ENCODE measurements around the gene DNTT. TPM values are rescaled to one million over a fixed set of nuclear protein-coding genes. Genes with fewer than 3 reads are reported as not detected.

Gene DNTT
- total and polyA plus RNA-seq, 7 donors: not detected

GRCh38 chr10:96342402-96342801 lies 38.2 kb downstream of the DNTT start:
- Histone ChIP-seq H3K27me3 (no peaks in the 10 kb centered on the region), H3K4me3 (no peak overlapping the region), H3K36me3 (no peaks in the 10 kb centered on the region), H3K27ac (no peak overlapping the region), H3K4me1 (no peaks in the 10 kb centered on the region), H3K9me3 (peaks cover 0 to 6% (median 0%) of the 10 kb centered on the region in 4 donors)
- WGBS, 2 donors: 68 to 83% methylated on average over 4 of the region's 4 CpGs
- intact Hi-C loops (cut with DNase I): loop anchor here (5.0 kb wide), 1 partner anchor 115 kb away; no protein-coding TSS in a partner anchor
- no peak for TF ChIP-seq POLR2A (IDR thresholded peaks at IDR 0.05)
- no peak for TF ChIP-seq CTCF (IDR thresholded peaks at IDR 0.05)
- TF ChIP-seq EP300 (IDR thresholded peaks at IDR 0.05): no peak
- TF ChIP-seq POLR2AphosphoS5 (IDR thresholded peaks at IDR 0.05): no peak
- no peak for DNase-seq

GRCh38 chr10:96344178-96344577 lies 39.9 kb downstream of the DNTT start:
- Histone ChIP-seq H3K9me3 (peaks cover 0 to 6% (median 0%) of the 10 kb centered on the region in 4 donors), H3K36me3 (no peaks in the 10 kb centered on the region), H3K4me1 (no peaks in the 10 kb centered on the region), H3K27ac (no peak overlapping the region), H3K27me3 (no peaks in the 10 kb centered on the region), H3K4me3 (no peak overlapping the region)
- no peak for DNase-seq
- intact Hi-C loops (cut with DNase I): loop anchor here (5.0 kb wide), 1 partner anchor 117 kb away; no protein-coding TSS in a partner anchor
- 93 to 97% methylated on average over 4 of the region's 4 CpGs for WGBS, 2 donors
- TF ChIP-seq CTCF (IDR thresholded peaks at IDR 0.05) (no peak), POLR2A (IDR thresholded peaks at IDR 0.05) (no peak), EP300 (IDR thresholded peaks at IDR 0.05) (no peak), POLR2AphosphoS5 (IDR thresholded peaks at IDR 0.05) (no peak)

- 64 to 74% methylated on average over 2 of the region's 2 CpGs for WGBS, 2 donors
- DNase-seq: no peak
- no peaks in the 10 kb centered on the region for H3K27me3 ChIP-seq
- H3K4me3 ChIP-seq: no peak overlapping the region
- intact Hi-C loops (cut with DNase I): no loop called here
- H3K9me3 ChIP-seq: peaks cover 0 to 6% (median 0%) of the 10 kb centered on the region in 4 donors
- no peaks in the 10 kb centered on the region for H3K36me3 ChIP-seq
- TF ChIP-seq POLR2AphosphoS5 (IDR thresholded peaks at IDR 0.05) (no peak), CTCF (IDR thresholded peaks at IDR 0.05) (no peak), EP300 (IDR thresholded peaks at IDR 0.05) (no peak), POLR2A (IDR thresholded peaks at IDR 0.05) (no peak)
- H3K27ac ChIP-seq: no peak overlapping the region
- H3K4me1 ChIP-seq: no peaks in the 10 kb centered on the region
Observed at GRCh38 chr10:96345222-96345621, 41.0 kb downstream of the DNTT start.

- Histone ChIP-seq H3K27me3 (no peaks in the 10 kb centered on the region), H3K27ac (no peak overlapping the region), H3K9me3 (peaks cover 0 to 6% (median 0%) of the 10 kb centered on the region in 4 donors), H3K4me1 (no peaks in the 10 kb centered on the region), H3K4me3 (no peak overlapping the region), H3K36me3 (no peaks in the 10 kb centered on the region)
- WGBS, 2 donors: 91 to 92% methylated on average over 1 of the region's 1 CpG
- no peak for TF ChIP-seq CTCF (IDR thresholded peaks at IDR 0.05)
- TF ChIP-seq POLR2A (IDR thresholded peaks at IDR 0.05): no peak
- TF ChIP-seq POLR2AphosphoS5 (IDR thresholded peaks at IDR 0.05): no peak
- no peak for TF ChIP-seq EP300 (IDR thresholded peaks at IDR 0.05)
- intact Hi-C loops (cut with DNase I): no loop called here
- no peak for DNase-seq
Observed at GRCh38 chr10:96346295-96346694, 42.1 kb downstream of the DNTT start.

GRCh38 chr10:96352027-96352426 lies 47.8 kb downstream of the DNTT start:
- intact Hi-C loops (cut with DNase I): no loop called here
- no peak for DNase-seq
- H3K27me3 ChIP-seq: peaks cover 0 to 6% (median 0%) of the 10 kb centered on the region in 3 donors
- no peak overlapping the region for H3K4me3 ChIP-seq
- H3K36me3 ChIP-seq: no peaks in the 10 kb centered on the region
- no peak overlapping the region for H3K27ac ChIP-seq
- TF ChIP-seq EP300 (IDR thresholded peaks at IDR 0.05): no peak
- TF ChIP-seq POLR2AphosphoS5 (IDR thresholded peaks at IDR 0.05): no peak
- no peak for TF ChIP-seq CTCF (IDR thresholded peaks at IDR 0.05)
- H3K9me3 ChIP-seq: no peaks in the 10 kb centered on the region
- no peaks in the 10 kb centered on the region for H3K4me1 ChIP-seq

Measured in sigmoid colon (tissue), 7 donors.